GM21390 (cell line): ENCODE measurements around the gene PLCB3.

ENCODE experiments used
- ATAC-seq: cut with Tn5 transposase; IDR thresholded peaks from one replicate; pipeline ENCODE4 v1.9.1; 2021; ENCODE audit not compliant: unreplicated experiment

Gene PLCB3

GRCh38 chr11:64220798-64221197 lies 30.5 kb upstream of the PLCB3 start:
- ATAC-seq, result no peak

GRCh38 chr11:64222651-64223000 lies 28.7 kb upstream of the PLCB3 start:
- ATAC-seq, result no peak

- ATAC-seq, result no peak
Observed at GRCh38 chr11:64223001-64223651, 28.2 kb upstream of the PLCB3 start.

- ATAC-seq, result no peak
Observed at GRCh38 chr11:64224151-64224890, 27.0 kb upstream of the PLCB3 start.

- no peak for ATAC-seq
Observed at GRCh38 chr11:64224891-64225607, 26.3 kb upstream of the PLCB3 start.

GRCh38 chr11:64225608-64226506 lies 25.5 kb upstream of the PLCB3 start, which contains the start of the genes NUDT22 and TRPT1:
NUDT22 (plus strand) TSS chr11:64226274; CDS start chr11:64226653, 379 bp downstream.
TRPT1 (minus strand) TSS chr11:64226186; CDS start chr11:64225860, 326 bp downstream.
- ATAC-seq, result peak; percentile 44

GRCh38 chr11:64226507-64227051 lies 24.8 kb upstream of the PLCB3 start:
- ATAC-seq, result peak; percentile 26

- ATAC-seq, result no peak
Observed at GRCh38 chr11:64227405-64227956, 23.8 kb upstream of the PLCB3 start.

- no peak for ATAC-seq
Observed at GRCh38 chr11:64229090-64229743, 22.1 kb upstream of the PLCB3 start.

- no peak for ATAC-seq
Observed at GRCh38 chr11:64229744-64230170, 21.6 kb upstream of the PLCB3 start.

GRCh38 chr11:64230171-64230984 lies 21.0 kb upstream of the PLCB3 start, which contains the start of gene DNAJC4:
DNAJC4 (plus strand) TSS chr11:64230548; CDS start chr11:64230855, 307 bp downstream.
- ATAC-seq, result peak; percentile 38

- no peak for ATAC-seq
Observed at GRCh38 chr11:64230985-64231365, 20.4 kb upstream of the PLCB3 start.

- no peak for ATAC-seq
Observed at GRCh38 chr11:64231546-64231945, 19.8 kb upstream of the PLCB3 start.

- no peak for ATAC-seq
Observed at GRCh38 chr11:64232182-64232966, 19.0 kb upstream of the PLCB3 start.

GRCh38 chr11:64232967-64233315 lies 18.4 kb upstream of the PLCB3 start:
- ATAC-seq, result no peak

GRCh38 chr11:64233913-64234586 lies 17.3 kb upstream of the PLCB3 start, which contains the start of gene VEGFB:
VEGFB (plus strand) TSS chr11:64234584; CDS start chr11:64234834, 250 bp downstream.
- ATAC-seq, result no peak

- no peak for ATAC-seq
Observed at GRCh38 chr11:64234647-64235379, 16.5 kb upstream of the PLCB3 start.
